Vagina (tissue), 2 donors: ENCODE results near the gene SIGLECL1. TPM values are rescaled to one million over a fixed set of nuclear protein-coding genes. Genes with fewer than 3 reads are reported as not detected.

Experiments used
- DNase-seq, 2 donors: peaks; one replicate each; pipeline ENCODE4 v3.0.0-alpha.2; 2017; ENCODE audit errors: extremely low spot score in 2 of 2
- H3K27ac ChIP-seq: fragments of 200-600 bp; sonication (generic); one replicate; pipeline ENCODE4 v1.5.1; 2019
- H3K27me3 ChIP-seq: fragments of 200-600 bp; sonication (generic); one replicate; pipeline ENCODE4 v1.5.1; 2019
- H3K36me3 ChIP-seq, 2 donors: fragments of 200-600 bp; sonication (generic); one replicate each; pipeline ENCODE4 v1.5.1; 2017 to 2019
- H3K4me1 ChIP-seq: fragments of 200-600 bp; sonication (generic); one replicate; pipeline ENCODE4 v1.5.1; 2019
- H3K4me3 ChIP-seq, 2 donors: fragments of 200-600 bp; sonication (generic); 1 replicate in 1 of 2; 2 replicates in 1 of 2; pipeline ENCODE4 v1.5.1; 2016 to 2019
- H3K9me3 ChIP-seq: fragments of 200-600 bp; sonication (generic); one replicate; pipeline ENCODE4 v1.5.1; 2019
- CTCF ChIP-seq, 3 experiments: fragments of 450-650 bp in 2 of 3; fragments of 200-600 bp in 1 of 3; sonication (generic) in 1 of 3; IDR thresholded peaks; one replicate each; pipeline ENCODE4 v1.5.1; 2017 to 2019; ENCODE audit warnings: antibody characterized with exemption in 3 of 3, mild to moderate bottlenecking in 2 of 3, moderate library complexity in 2 of 3
- POLR2A ChIP-seq, 2 donors: fragments of 450-650 bp; IDR thresholded peaks; one replicate each; pipeline ENCODE4 v1.6.1; 2017; ENCODE audit warnings: antibody characterized with exemption in 2 of 2, mild to moderate bottlenecking in 2 of 2, moderate library complexity in 2 of 2
- POLR2AphosphoS5 ChIP-seq, 2 donors: sonication (generic); formaldehyde crosslinking; IDR thresholded peaks; one replicate each; pipeline ENCODE4 v1.9.0; 2017; ENCODE audit warnings: antibody characterized with exemption in 2 of 2, mild to moderate bottlenecking in 2 of 2, low read depth in 1 of 2; ENCODE audit not compliant: insufficient read depth in 1 of 2
- intact Hi-C: fragments of 100-400 bp; cut with DNase I; formaldehyde crosslinking; loops from one replicate; pipeline ENCODE4 v1.15.1; 2023
- total RNA-seq: library from RNA; depleted of rRNA; stranded (reverse); fragments of >200 nt; gene quantifications from one replicate; pipeline ENCODE4 v1.2.3, GENCODE V29; 2016

SIGLECL1 gene
- total RNA-seq, 1 donor from 2014 or later = not detected

- TF ChIP-seq POLR2A (IDR thresholded peaks at IDR 0.05) (no peak), CTCF (IDR thresholded peaks at IDR 0.05) (no peak), POLR2AphosphoS5 (IDR thresholded peaks at IDR 0.05; ENCODE audit: insufficient read depth in 1 of 2, low read depth in 1 of 2) (no peak)
- H3K27me3 ChIP-seq = no peaks in the 10 kb centered on the region
- DNase-seq = no peak
Observed at GRCh38 chr19:51295382-51296126, 44.7 kb downstream of the SIGLECL1 start.

GRCh38 chr19:51296336-51297093 is 45.6 kb downstream of the SIGLECL1 start:
- no peak for TF ChIP-seq CTCF (IDR thresholded peaks at IDR 0.05)
- TF ChIP-seq POLR2A (IDR thresholded peaks at IDR 0.05) = no peak
- no peak for TF ChIP-seq POLR2AphosphoS5 (IDR thresholded peaks at IDR 0.05; ENCODE audit: insufficient read depth in 1 of 2, low read depth in 1 of 2)
- Histone ChIP-seq H3K4me3 (no peak overlapping the region), H3K4me1 (no peaks in the 10 kb centered on the region), H3K36me3 (no peaks in the 10 kb centered on the region), H3K27me3 (no peaks in the 10 kb centered on the region), H3K27ac (no peak overlapping the region), H3K9me3 (no peaks in the 10 kb centered on the region)
- intact Hi-C loops = no loop called here
- no peak for DNase-seq

More at GRCh38 chr19:51295382-51296126, 44.7 kb downstream of the SIGLECL1 start:
- no peaks in the 10 kb centered on the region for H3K4me1 ChIP-seq
- H3K27ac ChIP-seq = no peak overlapping the region
- intact Hi-C loops = no loop called here
- no peaks in the 10 kb centered on the region for H3K36me3 ChIP-seq
- no peak overlapping the region for H3K4me3 ChIP-seq
- no peaks in the 10 kb centered on the region for H3K9me3 ChIP-seq

- Histone ChIP-seq H3K9me3 (no peaks in the 10 kb centered on the region), H3K27ac (no peak overlapping the region), H3K4me1 (no peaks in the 10 kb centered on the region), H3K36me3 (no peaks in the 10 kb centered on the region), H3K27me3 (no peaks in the 10 kb centered on the region), H3K4me3 (no peak overlapping the region)
- TF ChIP-seq POLR2A (IDR thresholded peaks at IDR 0.05) = no peak
- DNase-seq = no peak
- intact Hi-C loops = no loop called here
Observed at GRCh38 chr19:51297406-51297805, 46.5 kb downstream of the SIGLECL1 start.

GRCh38 chr19:51301266-51301665 is 50.4 kb downstream of the SIGLECL1 start:
- no peak overlapping the region for H3K27ac ChIP-seq
- H3K4me1 ChIP-seq = no peaks in the 10 kb centered on the region
- intact Hi-C loops = no loop called here
- no peaks in the 10 kb centered on the region for H3K36me3 ChIP-seq
- H3K9me3 ChIP-seq = no peaks in the 10 kb centered on the region
- no peak for TF ChIP-seq POLR2A (IDR thresholded peaks at IDR 0.05)
- no peak for TF ChIP-seq POLR2AphosphoS5 (IDR thresholded peaks at IDR 0.05; ENCODE audit: insufficient read depth in 1 of 2, low read depth in 1 of 2)
- no peak for TF ChIP-seq CTCF (IDR thresholded peaks at IDR 0.05)
- H3K27me3 ChIP-seq = no peaks in the 10 kb centered on the region
- no peak overlapping the region for H3K4me3 ChIP-seq
- DNase-seq = no peak

- intact Hi-C loops = no loop called here
- Histone ChIP-seq H3K27ac (no peak overlapping the region), H3K4me3 (no peak overlapping the region), H3K27me3 (no peaks in the 10 kb centered on the region), H3K36me3 (no peaks in the 10 kb centered on the region), H3K4me1 (no peaks in the 10 kb centered on the region), H3K9me3 (no peaks in the 10 kb centered on the region)
- DNase-seq = no peak
- no peak for TF ChIP-seq POLR2AphosphoS5 (IDR thresholded peaks at IDR 0.05; ENCODE audit: insufficient read depth in 1 of 2, low read depth in 1 of 2)
- no peak for TF ChIP-seq CTCF (IDR thresholded peaks at IDR 0.05)
- no peak for TF ChIP-seq POLR2A (IDR thresholded peaks at IDR 0.05)
Observed at GRCh38 chr19:51305479-51305878, 54.6 kb downstream of the SIGLECL1 start.
